Measurements from ENCODE around the gene MYOM1. TPM values are rescaled to one million over a fixed set of nuclear protein-coding genes. Genes with fewer than 3 reads are reported as not detected.

Gene MYOM1
- total RNA-seq, 2 experiments from 2014 or later, result 0.74 to 1.5 TPM

GRCh38 chr18:3061581-3062312 lies 158.0 kb downstream of the MYOM1 start:
- peak overlapping the region; percentile 95 to 96 for H3K27ac ChIP-seq (ENCODE audit: low read depth in 1 of 2, low read length in 2 of 2)
- no peak for TF ChIP-seq CTCF (IDR thresholded peaks at IDR 0.05)
- no peaks in the 10 kb centered on the region for H3K27me3 ChIP-seq (ENCODE audit: control insufficient read depth in 1 of 2, insufficient read depth in 2 of 2, low read length in 2 of 2)
- Mint-ChIP-seq H3K4me3 (peak overlapping the region; percentile 54), H3K36me3 (ENCODE audit: low read depth) (no peaks in the 10 kb centered on the region), H3K9me3 (no peaks in the 10 kb centered on the region), H3K4me1 (ENCODE audit: low read depth) (peaks cover 72% of the 10 kb centered on the region), H3K27me3 (no peaks in the 10 kb centered on the region), H3K27ac (peak overlapping the region; percentile 96)
- ATAC-seq (ENCODE audit: poor library complexity) (peak; percentile 4), DNase-seq (peak in 10 of 14 experiments; percentile 9 to 86 (median 31))
- no peaks in the 10 kb centered on the region for H3K36me3 ChIP-seq (ENCODE audit: insufficient read depth, low read length)
- H3K9me3 ChIP-seq (ENCODE audit: control insufficient read depth in 1 of 2, insufficient read depth in 1 of 2, low read length in 2 of 2), result no peaks in the 10 kb centered on the region
- intact Hi-C loops (cut with DNase I, micrococcal nuclease), result loop anchor here (1.0 to 5.0 kb wide), 4 partner anchors 45 to 186 kb away; partner anchors contain the start of genes MYL12A (in 2 of the 2) and LPIN2 (in 1 of the 2)
- ChIA-PET CTCF (interaction anchor here (0.7 to 7.1 kb wide), 26 partner anchors 11 to 235 kb away, joined by 3 to 75 read pairs (median 6); no protein-coding TSS in a partner anchor), POLR2A (interaction anchor here (0.6 to 7.6 kb wide), 33 partner anchors 9 to 532 kb away, joined by 3 to 120 read pairs (median 6); partner anchors contain the start of genes LPIN2, MYL12A and MYL12B)
- H3K4me1 ChIP-seq (ENCODE audit: insufficient read depth, low read length), result peaks cover 65% of the 10 kb centered on the region
- H3K4me3 ChIP-seq (ENCODE audit: low read length), result peak overlapping the region; percentile 54

GRCh38 chr18:3060667-3061580 lies 158.8 kb downstream of the MYOM1 start:
- CTCF ChIA-PET, result interaction anchor here (1.0 to 7.1 kb wide), 7 partner anchors 18 to 393 kb away, joined by 3 to 75 read pairs (median 5); no protein-coding TSS in a partner anchor
- ATAC-seq (ENCODE audit: poor library complexity) (peak; percentile 55), DNase-seq (peak in 13 of 14 experiments; percentile 19 to 86 (median 43))
- intact Hi-C loops (cut with DNase I, micrococcal nuclease), result loop anchor here (1.0 to 5.0 kb wide), 3 partner anchors 44 to 186 kb away; partner anchors contain the start of gene MYL12A (in 2 of the 2)
- peaks cover 72% of the 10 kb centered on the region for H3K4me1 Mint-ChIP-seq (ENCODE audit: low read depth)
- H3K4me1 ChIP-seq (ENCODE audit: insufficient read depth, low read length), result peaks cover 68% of the 10 kb centered on the region
- TF ChIP-seq CTCF (IDR thresholded peaks at IDR 0.05), result no peak
- peak overlapping the region; percentile 96 for H3K27ac Mint-ChIP-seq
- H3K4me3 ChIP-seq (ENCODE audit: low read length), result peak overlapping the region; percentile 54
- H3K27me3 Mint-ChIP-seq, result no peaks in the 10 kb centered on the region
- no peaks in the 10 kb centered on the region for H3K36me3 Mint-ChIP-seq (ENCODE audit: low read depth)
- POLR2A ChIA-PET, result interaction anchor here (0.6 to 7.6 kb wide), 32 partner anchors 8 to 405 kb away, joined by 3 to 120 read pairs (median 5); partner anchors contain the start of genes LPIN2, MYL12A and MYL12B
- H3K9me3 ChIP-seq (ENCODE audit: control insufficient read depth in 1 of 2, insufficient read depth in 1 of 2, low read length in 2 of 2), result no peaks in the 10 kb centered on the region
- H3K27me3 ChIP-seq (ENCODE audit: control insufficient read depth in 1 of 2, insufficient read depth in 2 of 2, low read length in 2 of 2), result no peaks in the 10 kb centered on the region
- H3K4me3 Mint-ChIP-seq, result peak overlapping the region; percentile 54
- no peaks in the 10 kb centered on the region for H3K9me3 Mint-ChIP-seq
- H3K36me3 ChIP-seq (ENCODE audit: insufficient read depth, low read length), result no peaks in the 10 kb centered on the region
- peak overlapping the region; percentile 95 to 96 for H3K27ac ChIP-seq (ENCODE audit: low read depth in 1 of 2, low read length in 2 of 2)

GRCh38 chr18:3059272-3059671 lies 160.5 kb downstream of the MYOM1 start:
- peaks cover 69% of the 10 kb centered on the region for H3K4me1 ChIP-seq (ENCODE audit: insufficient read depth, low read length)
- peak; percentile 34 for ATAC-seq (ENCODE audit: poor library complexity)
- Mint-ChIP-seq H3K4me1 (ENCODE audit: low read depth) (peaks cover 74% of the 10 kb centered on the region), H3K4me3 (no peak overlapping the region), H3K27me3 (no peaks in the 10 kb centered on the region), H3K27ac (peak overlapping the region; percentile 96), H3K36me3 (ENCODE audit: low read depth) (no peaks in the 10 kb centered on the region), H3K9me3 (no peaks in the 10 kb centered on the region)
- CTCF ChIA-PET, result interaction anchor here (7.1 kb wide), 1 partner anchor 64 kb away, joined by 75 read pairs; no protein-coding TSS in a partner anchor
- no peak for TF ChIP-seq CTCF (IDR thresholded peaks at IDR 0.05)
- no peaks in the 10 kb centered on the region for H3K27me3 ChIP-seq (ENCODE audit: control insufficient read depth in 1 of 2, insufficient read depth in 2 of 2, low read length in 2 of 2)
- no peak overlapping the region for H3K4me3 ChIP-seq (ENCODE audit: low read length)
- POLR2A ChIA-PET, result interaction anchor here (1.1 to 7.6 kb wide), 12 partner anchors 15 to 188 kb away, joined by 3 to 120 read pairs (median 9); partner anchors contain the start of genes LPIN2 and MYL12A
- H3K36me3 ChIP-seq (ENCODE audit: insufficient read depth, low read length), result no peaks in the 10 kb centered on the region
- DNase-seq, result peak in 3 of 14 experiments; percentile 74 to 89 (median 77)
- intact Hi-C loops (cut with DNase I, micrococcal nuclease), result no loop called here
- H3K27ac ChIP-seq (ENCODE audit: low read depth in 1 of 2, low read length in 2 of 2), result peak overlapping the region; percentile 95 to 96
- no peaks in the 10 kb centered on the region for H3K9me3 ChIP-seq (ENCODE audit: control insufficient read depth in 1 of 2, insufficient read depth in 1 of 2, low read length in 2 of 2)

Measured in CD4-positive, alpha-beta T cell (primary cell).